HepG2 (cell line): ENCODE data around the gene LYPLA2. TPM values are rescaled to one million over a fixed set of nuclear protein-coding genes. Genes with fewer than 3 reads are reported as not detected.

Source experiments
- ARID4A ChIP-seq: sonication (generic); formaldehyde crosslinking; IDR thresholded peaks from 2 replicates; pipeline ENCODE4 v1.5.0; 2020; ENCODE audit warnings: mild to moderate bottlenecking, missing genetic modification reagents, borderline replicate concordance
- FOXP4 ChIP-seq: sonication (generic); formaldehyde crosslinking; IDR thresholded peaks from 2 replicates; pipeline ENCODE4 v1.4.0; 2020; ENCODE audit warnings: missing genetic modification reagents
- GLI4 ChIP-seq: sonication (generic); formaldehyde crosslinking; IDR thresholded peaks from 2 replicates; pipeline ENCODE4 v1.5.1; 2020; ENCODE audit warnings: missing genetic modification reagents, mild to moderate bottlenecking, moderate library complexity, borderline replicate concordance
- JUNB ChIP-seq: sonication (generic); formaldehyde crosslinking; IDR thresholded peaks from 2 replicates; pipeline ENCODE4 v1.8.0; 2022; ENCODE audit warnings: missing genetic modification reagents, mild to moderate bottlenecking, borderline replicate concordance
- ONECUT2 ChIP-seq: sonication (generic); formaldehyde crosslinking; IDR thresholded peaks from 2 replicates; pipeline ENCODE4 v1.4.0; 2020; ENCODE audit warnings: missing genetic modification reagents
- POGZ ChIP-seq: sonication (generic); formaldehyde crosslinking; IDR thresholded peaks from 2 replicates; pipeline ENCODE4 v1.4.0; 2020; ENCODE audit warnings: mild to moderate bottlenecking, missing genetic modification reagents
- SNAPC2 ChIP-seq: sonication (generic); formaldehyde crosslinking; IDR thresholded peaks from 2 replicates; pipeline ENCODE4 v1.8.1; 2022; ENCODE audit warnings: mild to moderate bottlenecking, missing genetic modification reagents
- SP140L ChIP-seq: sonication (generic); formaldehyde crosslinking; IDR thresholded peaks from 2 replicates; pipeline ENCODE4 v1.4.0; 2020; ENCODE audit warnings: missing genetic modification reagents, borderline replicate concordance
- TOPORS ChIP-seq: sonication (generic); formaldehyde crosslinking; IDR thresholded peaks from 2 replicates; pipeline ENCODE4 v1.8.0; 2023; ENCODE audit warnings: mild to moderate bottlenecking, missing genetic modification reagents
- ZNF138 ChIP-seq: sonication (generic); formaldehyde crosslinking; IDR thresholded peaks from 2 replicates; pipeline ENCODE4 v1.5.0; 2020; ENCODE audit warnings: mild to moderate bottlenecking, low read depth, missing genetic modification reagents
- ZNF264 ChIP-seq: sonication (generic); formaldehyde crosslinking; IDR thresholded peaks from 2 replicates; pipeline ENCODE4 v1.4.0; 2020; ENCODE audit warnings: missing genetic modification reagents
- ZNF430 ChIP-seq: sonication (generic); formaldehyde crosslinking; IDR thresholded peaks from 2 replicates; pipeline ENCODE4 v1.9.0; 2021; ENCODE audit warnings: mild to moderate bottlenecking, missing genetic modification reagents
- ZNF572 ChIP-seq: sonication (generic); formaldehyde crosslinking; IDR thresholded peaks from 2 replicates; pipeline ENCODE4 v1.5.1; 2020; ENCODE audit warnings: mild to moderate bottlenecking, missing genetic modification reagents
- polyA plus RNA-seq, 8 experiments: library from polyadenylated mRNA; depleted of rRNA in 3 of 8; stranded (reverse) in 7 of 8; unstranded in 1 of 8; fragments of >200 nt; fragmentation: Illumina TruSeq in 4 of 8; extraction: Trizol in 4 of 8; gene quantifications; 2 replicates each; pipeline versions ENCODE4 v1.2.1 to v1.2.3, GENCODE V29; 2011 to 2016; ENCODE audit warnings: low read depth in 4 of 8, missing spikeins in 1 of 8, mixed read lengths in 1 of 8; ENCODE audit not compliant: insufficient read depth in 1 of 8
- total RNA-seq, 5 experiments: library from RNA; depleted of rRNA; stranded (reverse); fragments of >200 nt; fragmentation: Illumina TruSeq; extraction: Trizol; gene quantifications; 2 replicates each; pipeline ENCODE4 v1.2.3, GENCODE V29; 2016; ENCODE audit warnings: low read depth in 1 of 5
- TF ChIP-seq, protein P1 (sequence below): sonication (generic); formaldehyde crosslinking; IDR thresholded peaks from 2 replicates; pipeline ENCODE4 v1.5.1; 2020; ENCODE audit warnings: missing genetic modification reagents, mild to moderate bottlenecking, borderline replicate concordance
- TF ChIP-seq, protein P2 (sequence below): sonication (generic); formaldehyde crosslinking; IDR thresholded peaks from 2 replicates; pipeline ENCODE4 v1.5.0; 2020; ENCODE audit warnings: mild to moderate bottlenecking, missing genetic modification reagents, moderate library complexity
- TF ChIP-seq, protein P3 (sequence below): IDR thresholded peaks from 2 replicates; pipeline ENCODE4 v1.6.1; 2012; ENCODE audit warnings: low read length, improper control_type of control experiment

The LYPLA2 gene
- total and polyA plus RNA-seq, 2 of the 13 experiments (the other 11 are each of a cell fraction or from before 2014, with no cell fraction given), result 72.1 to 73.2 TPM

DNA sequence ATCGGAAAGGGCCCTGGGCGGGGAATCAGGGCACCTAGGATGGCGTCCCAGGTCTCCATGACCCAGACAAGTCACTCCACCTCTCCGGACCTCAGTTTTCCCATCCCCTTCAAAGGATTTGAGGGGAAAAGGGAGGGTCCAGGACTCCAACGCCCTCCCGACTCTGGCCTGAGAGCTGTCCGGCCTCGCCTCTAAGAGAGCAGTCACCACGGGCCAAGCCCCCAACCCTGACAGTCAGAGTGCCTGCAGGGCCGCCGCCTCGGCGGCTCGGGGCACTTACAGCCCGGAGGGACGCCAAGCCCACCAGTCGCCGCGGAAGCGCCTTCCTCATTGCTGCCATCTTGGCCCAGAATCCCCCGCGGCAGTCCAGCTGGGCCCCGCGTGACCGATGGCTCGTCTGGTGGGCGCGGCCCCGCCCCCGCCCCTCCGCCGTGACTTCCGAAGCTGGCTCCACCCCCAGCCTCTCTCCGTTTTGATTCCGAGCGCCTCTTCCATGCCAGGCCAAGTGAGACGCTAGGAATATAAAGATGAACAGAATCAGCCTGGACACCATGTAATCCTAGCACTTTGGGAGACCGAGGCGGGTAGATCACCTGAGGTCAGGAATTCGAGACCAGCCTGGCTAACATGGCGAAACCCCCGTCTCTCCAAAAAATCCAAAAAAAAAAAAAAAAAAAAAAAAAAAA lies 34.3 kb downstream of the LYPLA2 start, which contains the start of gene HMGCL (continued):
- TF ChIP-seq SP140L, result no peak
- TF ChIP-seq, protein P1, sequence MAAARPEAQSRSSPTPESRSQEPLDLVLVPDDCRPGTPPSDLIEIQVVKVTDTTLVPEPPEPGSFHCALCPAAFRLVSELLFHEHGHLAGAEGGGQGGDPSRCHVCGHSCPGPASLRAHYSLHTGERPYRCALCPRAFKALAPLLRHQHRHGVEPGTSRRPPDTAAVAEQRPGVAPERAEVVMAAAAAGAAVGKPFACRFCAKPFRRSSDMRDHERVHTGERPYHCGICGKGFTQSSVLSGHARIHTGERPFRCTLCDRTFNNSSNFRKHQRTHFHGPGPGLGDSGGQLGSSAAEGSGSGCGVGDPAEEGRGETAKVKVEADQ (CRISPR knock-in tag), result peak; percentile 72; the same call in 1 of the 2 replicates
- TF ChIP-seq SNAPC2 (CRISPR knock-in tag), result peak; percentile 75; the same call in 1 of the 2 replicates
- TF ChIP-seq FOXP4, result peak; percentile 64
- TF ChIP-seq ZNF430 (CRISPR knock-in tag), result no peak
- TF ChIP-seq ZNF264 (CRISPR knock-in tag), result peak; percentile 62; the same call in 1 of the 2 replicates
- TF ChIP-seq TOPORS (CRISPR knock-in tag), result no peak
- peak; percentile 89 for TF ChIP-seq ARID4A
- TF ChIP-seq ZNF572 (CRISPR knock-in tag), result 0 out of 2 replicates have a peak, but pooled peaks have one; percentile 20
- 0 out of 2 replicates have a peak, but pooled peaks have one; percentile 22 for TF ChIP-seq GLI4 (CRISPR knock-in tag)
- TF ChIP-seq, protein P2, sequence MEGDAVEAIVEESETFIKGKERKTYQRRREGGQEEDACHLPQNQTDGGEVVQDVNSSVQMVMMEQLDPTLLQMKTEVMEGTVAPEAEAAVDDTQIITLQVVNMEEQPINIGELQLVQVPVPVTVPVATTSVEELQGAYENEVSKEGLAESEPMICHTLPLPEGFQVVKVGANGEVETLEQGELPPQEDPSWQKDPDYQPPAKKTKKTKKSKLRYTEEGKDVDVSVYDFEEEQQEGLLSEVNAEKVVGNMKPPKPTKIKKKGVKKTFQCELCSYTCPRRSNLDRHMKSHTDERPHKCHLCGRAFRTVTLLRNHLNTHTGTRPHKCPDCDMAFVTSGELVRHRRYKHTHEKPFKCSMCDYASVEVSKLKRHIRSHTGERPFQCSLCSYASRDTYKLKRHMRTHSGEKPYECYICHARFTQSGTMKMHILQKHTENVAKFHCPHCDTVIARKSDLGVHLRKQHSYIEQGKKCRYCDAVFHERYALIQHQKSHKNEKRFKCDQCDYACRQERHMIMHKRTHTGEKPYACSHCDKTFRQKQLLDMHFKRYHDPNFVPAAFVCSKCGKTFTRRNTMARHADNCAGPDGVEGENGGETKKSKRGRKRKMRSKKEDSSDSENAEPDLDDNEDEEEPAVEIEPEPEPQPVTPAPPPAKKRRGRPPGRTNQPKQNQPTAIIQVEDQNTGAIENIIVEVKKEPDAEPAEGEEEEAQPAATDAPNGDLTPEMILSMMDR (CRISPR knock-in tag), result peak; percentile 9; the same call in 1 of the 2 replicates
- 0 out of 2 replicates have a peak, but pooled peaks have one; percentile 17 for TF ChIP-seq ONECUT2 (CRISPR knock-in tag)
- no peak for TF ChIP-seq JUNB (CRISPR knock-in tag)
- TF ChIP-seq, protein P3, sequence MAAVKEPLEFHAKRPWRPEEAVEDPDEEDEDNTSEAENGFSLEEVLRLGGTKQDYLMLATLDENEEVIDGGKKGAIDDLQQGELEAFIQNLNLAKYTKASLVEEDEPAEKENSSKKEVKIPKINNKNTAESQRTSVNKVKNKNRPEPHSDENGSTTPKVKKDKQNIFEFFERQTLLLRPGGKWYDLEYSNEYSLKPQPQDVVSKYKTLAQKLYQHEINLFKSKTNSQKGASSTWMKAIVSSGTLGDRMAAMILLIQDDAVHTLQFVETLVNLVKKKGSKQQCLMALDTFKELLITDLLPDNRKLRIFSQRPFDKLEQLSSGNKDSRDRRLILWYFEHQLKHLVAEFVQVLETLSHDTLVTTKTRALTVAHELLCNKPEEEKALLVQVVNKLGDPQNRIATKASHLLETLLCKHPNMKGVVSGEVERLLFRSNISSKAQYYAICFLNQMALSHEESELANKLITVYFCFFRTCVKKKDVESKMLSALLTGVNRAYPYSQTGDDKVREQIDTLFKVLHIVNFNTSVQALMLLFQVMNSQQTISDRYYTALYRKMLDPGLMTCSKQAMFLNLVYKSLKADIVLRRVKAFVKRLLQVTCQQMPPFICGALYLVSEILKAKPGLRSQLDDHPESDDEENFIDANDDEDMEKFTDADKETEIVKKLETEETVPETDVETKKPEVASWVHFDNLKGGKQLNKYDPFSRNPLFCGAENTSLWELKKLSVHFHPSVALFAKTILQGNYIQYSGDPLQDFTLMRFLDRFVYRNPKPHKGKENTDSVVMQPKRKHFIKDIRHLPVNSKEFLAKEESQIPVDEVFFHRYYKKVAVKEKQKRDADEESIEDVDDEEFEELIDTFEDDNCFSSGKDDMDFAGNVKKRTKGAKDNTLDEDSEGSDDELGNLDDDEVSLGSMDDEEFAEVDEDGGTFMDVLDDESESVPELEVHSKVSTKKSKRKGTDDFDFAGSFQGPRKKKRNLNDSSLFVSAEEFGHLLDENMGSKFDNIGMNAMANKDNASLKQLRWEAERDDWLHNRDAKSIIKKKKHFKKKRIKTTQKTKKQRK, result no peak
- TF ChIP-seq POGZ (CRISPR knock-in tag), result peak; percentile 81
- peak; percentile 92 for TF ChIP-seq ZNF138
